ENCODE measurements around the gene GLRX3. TPM values are rescaled to one million over a fixed set of nuclear protein-coding genes. Genes with fewer than 3 reads are reported as not detected.

GLRX3 gene
- total RNA-seq, 4 donors from 2014 or later, result 41.0 to 68.0 (median 50.1) TPM

DNA sequence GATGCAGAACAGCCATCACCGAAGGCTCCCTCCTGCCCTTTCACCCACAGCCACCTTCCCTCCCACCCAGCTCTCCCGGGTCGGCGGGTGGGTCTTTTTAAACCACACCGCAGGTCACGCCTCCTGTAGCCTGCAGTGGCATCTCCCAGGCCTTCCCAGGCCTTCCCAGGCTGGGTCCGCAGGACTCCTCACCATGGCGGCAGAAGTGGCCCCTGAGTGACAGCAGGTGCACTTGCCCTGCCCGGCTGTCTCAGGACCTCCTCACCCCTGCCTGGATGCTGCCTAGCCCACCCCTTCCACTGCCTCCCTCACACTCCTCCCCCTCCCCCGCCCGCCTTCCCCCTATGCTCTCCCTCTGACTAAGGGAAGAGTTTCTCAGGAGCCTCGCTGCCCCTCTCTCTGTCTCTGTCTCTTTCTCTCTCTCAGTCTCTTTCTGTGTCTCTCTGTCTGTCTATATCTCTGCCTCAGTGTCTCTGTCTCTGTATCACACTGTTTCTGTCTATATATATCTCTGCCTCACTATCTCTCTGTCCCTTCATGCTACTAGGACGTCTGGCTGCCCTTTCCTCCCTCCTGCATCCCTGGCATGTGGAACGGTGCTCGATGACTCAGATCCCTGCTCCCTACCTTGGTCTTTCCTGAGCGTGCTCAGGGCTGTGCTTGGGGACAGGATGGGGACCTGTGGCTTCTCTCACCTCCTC is 57.5 kb downstream of the GLRX3 start:
- no peaks in the 10 kb centered on the region for H3K27me3 ChIP-seq
- no peak for TF ChIP-seq POLR2A (IDR thresholded peaks at IDR 0.05)
- TF ChIP-seq, protein P1, sequence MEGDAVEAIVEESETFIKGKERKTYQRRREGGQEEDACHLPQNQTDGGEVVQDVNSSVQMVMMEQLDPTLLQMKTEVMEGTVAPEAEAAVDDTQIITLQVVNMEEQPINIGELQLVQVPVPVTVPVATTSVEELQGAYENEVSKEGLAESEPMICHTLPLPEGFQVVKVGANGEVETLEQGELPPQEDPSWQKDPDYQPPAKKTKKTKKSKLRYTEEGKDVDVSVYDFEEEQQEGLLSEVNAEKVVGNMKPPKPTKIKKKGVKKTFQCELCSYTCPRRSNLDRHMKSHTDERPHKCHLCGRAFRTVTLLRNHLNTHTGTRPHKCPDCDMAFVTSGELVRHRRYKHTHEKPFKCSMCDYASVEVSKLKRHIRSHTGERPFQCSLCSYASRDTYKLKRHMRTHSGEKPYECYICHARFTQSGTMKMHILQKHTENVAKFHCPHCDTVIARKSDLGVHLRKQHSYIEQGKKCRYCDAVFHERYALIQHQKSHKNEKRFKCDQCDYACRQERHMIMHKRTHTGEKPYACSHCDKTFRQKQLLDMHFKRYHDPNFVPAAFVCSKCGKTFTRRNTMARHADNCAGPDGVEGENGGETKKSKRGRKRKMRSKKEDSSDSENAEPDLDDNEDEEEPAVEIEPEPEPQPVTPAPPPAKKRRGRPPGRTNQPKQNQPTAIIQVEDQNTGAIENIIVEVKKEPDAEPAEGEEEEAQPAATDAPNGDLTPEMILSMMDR (IDR thresholded peaks at IDR 0.05 in 4 of 5, conservative IDR thresholded peaks at IDR 0.05 in 1 of 5), result no peak
- ATAC-seq (no peak), DNase-seq (no peak)
- H3K9me3 ChIP-seq, result no peaks in the 10 kb centered on the region
- intact Hi-C loops (cut with DNase I; ENCODE audit: low total_unique reads), result no loop called here
- in situ Hi-C loops (cut with MboI; ENCODE audit: low sequenced_read_pairs in 4 of 4), result loop anchor here in 2 of 4 donors (25.0 kb wide), 1 partner anchor 1694 kb away; no protein-coding TSS in a partner anchor
- H3K4me1 ChIP-seq, result peaks cover 0 to 8% of the 10 kb centered on the region in 2 donors
- H3K4me3 ChIP-seq, result no peak overlapping the region
- no peak overlapping the region for H3K27ac ChIP-seq
- no peaks in the 10 kb centered on the region for H3K36me3 ChIP-seq

DNA sequence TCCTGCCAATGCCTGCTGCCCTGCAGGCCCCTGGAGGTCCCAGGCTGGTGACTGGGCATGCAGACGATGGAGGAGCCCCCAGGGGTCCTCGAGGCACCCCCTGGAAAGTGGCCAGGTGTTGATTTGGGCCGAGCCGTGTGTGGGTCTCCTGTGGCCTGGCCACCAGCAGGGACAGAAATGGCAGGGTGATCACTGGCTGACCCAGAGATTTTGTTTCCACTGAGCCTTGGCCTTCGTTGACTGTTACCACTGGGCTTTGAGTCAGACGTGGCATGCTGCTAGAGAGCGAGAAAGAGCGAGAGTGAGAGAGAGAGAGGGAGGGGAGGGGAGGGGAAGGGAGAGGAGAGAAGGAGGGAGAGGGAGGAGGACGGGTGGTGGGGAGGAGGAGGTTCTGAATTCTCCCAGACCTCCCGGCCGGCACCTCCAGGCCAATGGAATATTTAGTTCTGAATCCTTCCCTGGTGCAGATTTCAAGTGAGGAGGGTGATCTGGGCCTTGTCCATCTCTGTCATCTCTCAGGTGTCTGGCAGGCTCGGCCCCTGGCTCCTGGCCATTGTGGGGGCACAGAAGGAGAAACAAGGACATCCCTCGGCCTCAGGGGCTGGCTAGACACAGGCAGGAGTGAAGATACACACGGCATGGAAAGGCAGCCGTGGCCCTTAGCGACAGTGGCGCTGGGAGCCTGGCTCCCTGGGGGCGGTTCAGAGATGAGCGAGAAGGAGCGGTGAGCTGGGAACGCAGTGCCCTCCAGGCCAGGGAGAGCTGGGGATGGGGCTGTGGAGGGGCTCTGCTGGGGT is 58.2 kb downstream of the GLRX3 start:
- DNase-seq (no peak), ATAC-seq (no peak)
- TF ChIP-seq POLR2A (IDR thresholded peaks at IDR 0.05), result no peak
- TF ChIP-seq, protein P1 (IDR thresholded peaks at IDR 0.05 in 4 of 5, conservative IDR thresholded peaks at IDR 0.05 in 1 of 5), result no peak
- Histone ChIP-seq H3K4me3 (no peak overlapping the region), H3K36me3 (no peaks in the 10 kb centered on the region), H3K27me3 (no peaks in the 10 kb centered on the region), H3K27ac (no peak overlapping the region), H3K4me1 (peaks cover 0 to 8% of the 10 kb centered on the region in 2 donors), H3K9me3 (no peaks in the 10 kb centered on the region)
- intact Hi-C loops (cut with DNase I; ENCODE audit: low total_unique reads), result no loop called here
- in situ Hi-C loops (cut with MboI; ENCODE audit: low sequenced_read_pairs in 4 of 4), result loop anchor here in 2 of 4 donors (25.0 kb wide), 1 partner anchor 1693 kb away; no protein-coding TSS in a partner anchor

DNA sequence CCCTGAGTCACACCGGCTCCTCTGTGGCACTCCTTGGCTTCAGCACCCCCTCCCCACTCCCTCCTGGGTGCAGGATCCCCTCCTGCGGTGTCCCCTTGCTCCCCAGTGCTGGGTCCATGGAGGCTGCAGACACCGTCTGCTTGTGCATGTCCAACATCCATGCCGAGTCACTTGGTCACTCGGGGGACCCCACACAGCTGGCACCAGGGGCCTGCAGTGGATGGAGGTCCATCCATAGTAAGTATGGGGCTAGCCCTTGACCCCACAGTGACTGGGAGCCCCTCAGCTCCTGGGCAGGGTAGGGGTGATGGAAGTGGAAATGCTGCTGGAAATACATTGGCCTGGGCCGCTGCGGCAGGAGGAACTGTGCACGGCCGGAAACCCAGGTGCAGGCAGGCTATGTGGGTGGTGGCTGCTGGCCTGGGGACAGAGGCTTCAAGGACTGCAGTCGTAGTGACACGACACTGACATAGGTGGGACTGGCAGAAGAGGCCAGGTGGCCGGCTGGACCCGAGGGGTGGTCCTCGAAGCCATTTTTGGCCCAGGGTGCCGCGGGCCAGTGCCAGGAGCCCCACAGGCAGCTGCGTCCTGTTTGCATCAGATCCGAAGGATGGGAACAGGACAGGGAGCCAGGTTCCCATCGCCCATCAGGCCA is 58.9 kb downstream of the GLRX3 start:
- DNase-seq (no peak), ATAC-seq (no peak)
- Histone ChIP-seq H3K4me3 (no peak overlapping the region), H3K36me3 (no peaks in the 10 kb centered on the region), H3K4me1 (peaks cover 0 to 8% of the 10 kb centered on the region in 2 donors), H3K27ac (no peak overlapping the region), H3K9me3 (no peaks in the 10 kb centered on the region), H3K27me3 (no peaks in the 10 kb centered on the region)
- in situ Hi-C loops (cut with MboI; ENCODE audit: low sequenced_read_pairs in 4 of 4), result loop anchor here in 2 of 4 donors (25.0 kb wide), 1 partner anchor 1692 kb away; no protein-coding TSS in a partner anchor
- TF ChIP-seq, protein P1 (IDR thresholded peaks at IDR 0.05 in 4 of 5, conservative IDR thresholded peaks at IDR 0.05 in 1 of 5), result no peak
- TF ChIP-seq POLR2A (IDR thresholded peaks at IDR 0.05), result no peak
- intact Hi-C loops (cut with DNase I; ENCODE audit: low total_unique reads), result no loop called here

DNA sequence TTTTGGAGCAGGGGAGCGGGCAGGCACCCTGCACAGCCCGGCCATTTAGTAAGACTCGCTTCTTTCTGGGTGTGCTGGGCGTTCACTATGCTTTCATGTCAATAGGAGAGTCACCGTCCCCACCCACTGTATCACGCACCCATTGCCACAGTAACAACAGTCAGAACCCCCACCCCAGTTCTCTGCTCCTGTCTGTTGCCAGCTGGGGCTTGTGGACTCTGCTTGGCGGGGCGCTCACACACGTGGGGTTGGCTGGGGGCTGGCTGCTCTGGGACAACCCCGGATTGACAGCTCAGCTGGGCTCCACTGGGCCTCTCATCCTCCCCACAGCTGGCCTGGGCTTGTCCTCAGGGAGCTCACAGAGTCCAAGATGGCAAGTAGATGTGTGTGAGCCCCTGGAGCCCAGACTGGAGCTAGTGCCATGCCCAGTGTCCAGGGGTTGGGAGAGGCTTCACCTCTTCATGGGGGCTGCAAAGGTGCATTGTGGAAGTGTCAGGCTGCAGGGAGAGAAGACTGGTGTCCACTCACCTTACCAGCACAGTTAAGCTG is 59.6 kb downstream of the GLRX3 start:
- Histone ChIP-seq H3K4me1 (peaks cover 0 to 2% of the 10 kb centered on the region in 2 donors), H3K36me3 (no peaks in the 10 kb centered on the region), H3K9me3 (no peaks in the 10 kb centered on the region), H3K4me3 (no peak overlapping the region), H3K27ac (no peak overlapping the region), H3K27me3 (no peaks in the 10 kb centered on the region)
- in situ Hi-C loops (cut with MboI; ENCODE audit: low sequenced_read_pairs in 4 of 4) (loop anchor here in 2 of 4 donors (25.0 kb wide), 1 partner anchor 1691 kb away; no protein-coding TSS in a partner anchor), intact Hi-C loops (cut with DNase I; ENCODE audit: low total_unique reads) (no loop called here)
- no peak for TF ChIP-seq POLR2A (IDR thresholded peaks at IDR 0.05)
- TF ChIP-seq, protein P1 (IDR thresholded peaks at IDR 0.05 in 4 of 5, conservative IDR thresholded peaks at IDR 0.05 in 1 of 5), result no peak
- DNase-seq (no peak), ATAC-seq (no peak)

All from gastrocnemius medialis (tissue), 4 donors.